Stimulated activated memory B cell treated with anti-CD40 and anti-IgM and Interleukin-4, amounts not matched to agents 10 μg/mL and 1 μg/mL and 100 μg/mL, for 72 hours (primary cell): ENCODE measurements around the gene CPTP.
A peak's percentile ranks its signal among the peaks of the same experiment; 100 is the strongest.
"Not testable (repeated sequence)": the region's sequence is repeated elsewhere in the genome, so short reads cannot be mapped to it uniquely, and the experiment has no call there.

ENCODE experiments used
- ATAC-seq: fragments of 150-1000 bp; cut with Tn5 transposase; 2 replicates; pipeline ENCODE4 v1.10.0; 2021
- H3K27ac Mint-ChIP-seq: one replicate; pipeline ENCODE4 v1.8.0; 2022; ENCODE audit warnings: mild to moderate bottlenecking, mixed read lengths
- H3K27me3 Mint-ChIP-seq: one replicate; pipeline ENCODE4 v1.8.0; 2022; ENCODE audit warnings: mixed read lengths
- H3K36me3 Mint-ChIP-seq: one replicate; pipeline ENCODE4 v1.8.0; 2022; ENCODE audit warnings: mixed read lengths
- H3K4me1 Mint-ChIP-seq: one replicate; pipeline ENCODE4 v1.8.0; 2022; ENCODE audit warnings: mixed read lengths
- H3K4me3 Mint-ChIP-seq: one replicate; pipeline ENCODE4 v1.8.0; 2022; ENCODE audit warnings: mild to moderate bottlenecking, moderate library complexity, mixed read lengths
- H3K9me3 Mint-ChIP-seq: one replicate; pipeline ENCODE4 v1.8.0; 2022; ENCODE audit warnings: mixed read lengths

The CPTP gene

GRCh38 chr1:1364266-1364665 is 39.7 kb downstream of the CPTP start:
- Mint-ChIP-seq H3K4me3 (no peak overlapping the region), H3K4me1 (peaks cover 7% of the 10 kb centered on the region), H3K9me3 (no peaks in the 10 kb centered on the region), H3K27me3 (peaks cover 17% of the 10 kb centered on the region), H3K27ac (no peak overlapping the region), H3K36me3 (no peaks in the 10 kb centered on the region)
- ATAC-seq, result no peak

DNA sequence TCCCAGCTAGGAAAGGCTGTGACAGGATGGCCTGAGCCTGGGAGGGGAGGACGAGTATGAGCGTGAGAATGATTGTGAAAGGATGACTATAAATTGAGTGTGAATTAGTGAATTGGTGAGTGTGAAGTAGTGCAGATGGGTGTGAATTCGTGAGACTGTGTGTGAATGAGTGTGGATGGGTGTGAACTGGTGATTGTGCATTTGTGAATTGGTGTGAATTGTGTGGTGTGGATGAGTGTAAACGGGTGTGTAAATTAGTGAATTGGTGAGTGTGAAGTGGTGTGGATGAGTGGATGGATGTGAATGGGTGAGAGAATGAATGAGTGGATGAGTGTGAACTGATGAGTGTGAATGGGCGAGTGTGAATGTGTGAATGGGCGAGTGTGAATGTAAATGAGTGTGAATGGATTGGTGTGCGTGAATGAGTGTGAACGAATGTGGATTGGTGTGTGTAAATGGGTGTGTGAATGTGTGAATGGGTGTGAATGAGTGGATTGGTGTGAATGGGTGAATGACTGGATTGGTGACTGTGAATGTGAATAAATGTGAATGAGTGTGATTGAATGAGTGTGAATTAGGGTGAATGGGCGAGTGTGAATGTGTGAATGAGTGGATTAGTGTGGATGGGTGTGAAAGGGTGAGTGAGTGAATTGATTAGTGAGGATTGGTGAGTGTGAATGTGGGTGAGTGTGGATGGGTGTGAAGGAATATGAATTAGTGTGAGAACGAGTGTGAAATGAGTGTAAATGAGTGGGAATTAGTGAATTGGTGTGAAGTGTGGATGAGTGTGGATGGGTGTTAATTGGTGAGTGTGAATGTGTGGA is 41.5 kb downstream of the CPTP start:
- no peaks in the 10 kb centered on the region for H3K36me3 Mint-ChIP-seq
- H3K27ac Mint-ChIP-seq, result no peak overlapping the region
- H3K27me3 Mint-ChIP-seq, result peaks cover 3% of the 10 kb centered on the region
- H3K4me3 Mint-ChIP-seq, result no peak overlapping the region
- ATAC-seq, result no peak
- H3K4me1 Mint-ChIP-seq, result no peaks in the 10 kb centered on the region
- H3K9me3 Mint-ChIP-seq, result no peaks in the 10 kb centered on the region

DNA sequence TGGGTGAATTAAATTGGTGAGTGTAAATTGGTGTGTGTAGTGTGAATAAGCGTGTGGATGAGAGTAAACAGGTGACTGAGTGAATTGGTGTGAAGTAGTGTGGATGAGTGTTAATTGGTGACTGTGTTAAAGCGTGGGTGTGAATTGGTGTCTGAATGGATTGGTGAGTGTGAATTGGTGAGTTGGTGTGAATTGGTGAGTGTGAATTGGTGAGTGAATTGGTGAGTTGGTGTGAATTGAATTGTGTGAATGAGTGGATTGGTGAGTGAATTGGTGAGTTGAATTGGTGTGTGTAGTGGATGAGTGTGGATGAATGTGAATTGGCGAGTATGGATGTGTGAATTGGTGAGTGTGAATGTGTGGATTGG is 42.1 kb downstream of the CPTP start:
- Mint-ChIP-seq H3K9me3 (no peaks in the 10 kb centered on the region), H3K4me1 (no peaks in the 10 kb centered on the region), H3K27ac (no peak overlapping the region), H3K4me3 (no peak overlapping the region), H3K36me3 (no peaks in the 10 kb centered on the region), H3K27me3 (no peaks in the 10 kb centered on the region)
- no peak for ATAC-seq

DNA sequence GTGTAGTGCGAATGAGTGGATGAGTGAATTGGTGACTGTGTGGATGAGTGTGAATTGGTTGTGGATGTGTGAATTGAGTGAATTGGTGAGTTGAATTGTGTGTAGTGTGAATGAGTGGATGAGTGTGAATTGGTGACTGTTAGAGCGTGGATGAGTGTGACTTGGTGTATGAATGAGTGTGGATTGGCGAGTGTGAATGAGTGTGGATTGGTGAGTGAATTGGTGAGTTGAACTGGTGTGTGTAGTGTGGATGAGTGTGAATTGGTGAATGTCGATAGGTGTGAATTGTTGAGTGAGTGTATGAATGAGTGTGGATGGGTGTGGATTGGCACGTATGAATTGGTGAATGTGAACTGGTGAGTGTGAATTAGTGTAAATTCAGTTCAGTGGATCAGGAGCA is 42.7 kb downstream of the CPTP start:
- Mint-ChIP-seq H3K27ac (no peak overlapping the region), H3K27me3 (no peaks in the 10 kb centered on the region), H3K9me3 (no peaks in the 10 kb centered on the region), H3K4me1 (peaks cover 5% of the 10 kb centered on the region), H3K36me3 (no peaks in the 10 kb centered on the region), H3K4me3 (no peak overlapping the region)
- ATAC-seq, result no peak

DNA sequence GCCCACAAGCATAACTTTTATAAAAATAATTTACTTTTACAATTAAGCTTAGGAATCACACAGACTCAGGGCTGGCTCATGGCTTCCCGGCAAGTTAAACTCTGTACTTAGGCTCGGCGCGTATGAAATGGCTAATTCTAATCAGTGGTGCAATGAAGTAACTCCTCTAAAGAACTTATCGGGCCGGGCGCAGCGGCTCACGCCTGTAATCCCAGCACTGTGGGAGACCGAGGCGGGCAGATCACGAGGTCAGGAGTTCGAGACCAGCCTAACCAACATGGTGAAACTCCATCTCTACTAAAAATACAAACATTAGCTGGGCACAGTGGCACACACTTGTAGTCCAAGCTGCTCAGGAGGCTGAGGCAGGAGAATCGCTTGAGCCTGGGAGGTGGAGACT is 45.5 kb downstream of the CPTP start:
- peaks cover 22% of the 10 kb centered on the region for H3K4me1 Mint-ChIP-seq
- not testable (repeated sequence) for H3K27ac Mint-ChIP-seq, H3K27me3 Mint-ChIP-seq, H3K36me3 Mint-ChIP-seq, ATAC-seq, H3K9me3 Mint-ChIP-seq, H3K4me3 Mint-ChIP-seq

DNA sequence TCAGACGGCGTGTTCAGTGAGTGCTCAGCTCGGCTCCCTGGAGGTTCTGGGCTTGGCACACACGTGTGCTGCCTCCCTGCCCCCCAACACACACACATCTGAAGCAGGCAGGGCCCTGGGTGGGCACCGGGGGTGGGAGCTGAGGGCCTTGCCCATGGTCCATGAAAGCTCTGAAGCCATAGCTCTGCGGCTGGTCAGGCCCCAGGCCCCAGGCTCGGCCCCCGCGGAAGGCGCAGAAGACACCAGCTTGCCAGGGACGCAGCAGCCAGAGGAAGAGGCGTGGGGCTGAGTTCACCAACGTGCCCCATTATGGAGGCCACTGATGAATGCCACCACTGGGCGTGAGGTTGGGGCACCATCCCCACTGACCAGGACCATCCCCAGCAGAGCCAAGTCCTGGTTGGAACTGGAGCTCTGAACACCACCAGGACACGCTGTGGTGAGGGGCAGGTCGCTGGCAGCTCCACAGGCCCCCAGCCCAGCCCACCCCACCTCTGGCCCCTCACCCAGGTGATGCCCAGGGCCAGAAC is 46.2 kb downstream of the CPTP start:
- no peak for ATAC-seq
- Mint-ChIP-seq H3K27ac (no peak overlapping the region), H3K4me3 (no peak overlapping the region), H3K4me1 (peaks cover 22% of the 10 kb centered on the region), H3K36me3 (peaks cover 6% of the 10 kb centered on the region), H3K9me3 (no peaks in the 10 kb centered on the region), H3K27me3 (no peaks in the 10 kb centered on the region)

- no peak for ATAC-seq
- H3K36me3 Mint-ChIP-seq, result peaks cover 6% of the 10 kb centered on the region
- H3K27me3 Mint-ChIP-seq, result no peaks in the 10 kb centered on the region
- peaks cover 25% of the 10 kb centered on the region for H3K4me1 Mint-ChIP-seq
- H3K9me3 Mint-ChIP-seq, result no peaks in the 10 kb centered on the region
- no peak overlapping the region for H3K4me3 Mint-ChIP-seq
- H3K27ac Mint-ChIP-seq, result no peak overlapping the region
Observed at GRCh38 chr1:1371364-1371745, 46.8 kb downstream of the CPTP start.

DNA sequence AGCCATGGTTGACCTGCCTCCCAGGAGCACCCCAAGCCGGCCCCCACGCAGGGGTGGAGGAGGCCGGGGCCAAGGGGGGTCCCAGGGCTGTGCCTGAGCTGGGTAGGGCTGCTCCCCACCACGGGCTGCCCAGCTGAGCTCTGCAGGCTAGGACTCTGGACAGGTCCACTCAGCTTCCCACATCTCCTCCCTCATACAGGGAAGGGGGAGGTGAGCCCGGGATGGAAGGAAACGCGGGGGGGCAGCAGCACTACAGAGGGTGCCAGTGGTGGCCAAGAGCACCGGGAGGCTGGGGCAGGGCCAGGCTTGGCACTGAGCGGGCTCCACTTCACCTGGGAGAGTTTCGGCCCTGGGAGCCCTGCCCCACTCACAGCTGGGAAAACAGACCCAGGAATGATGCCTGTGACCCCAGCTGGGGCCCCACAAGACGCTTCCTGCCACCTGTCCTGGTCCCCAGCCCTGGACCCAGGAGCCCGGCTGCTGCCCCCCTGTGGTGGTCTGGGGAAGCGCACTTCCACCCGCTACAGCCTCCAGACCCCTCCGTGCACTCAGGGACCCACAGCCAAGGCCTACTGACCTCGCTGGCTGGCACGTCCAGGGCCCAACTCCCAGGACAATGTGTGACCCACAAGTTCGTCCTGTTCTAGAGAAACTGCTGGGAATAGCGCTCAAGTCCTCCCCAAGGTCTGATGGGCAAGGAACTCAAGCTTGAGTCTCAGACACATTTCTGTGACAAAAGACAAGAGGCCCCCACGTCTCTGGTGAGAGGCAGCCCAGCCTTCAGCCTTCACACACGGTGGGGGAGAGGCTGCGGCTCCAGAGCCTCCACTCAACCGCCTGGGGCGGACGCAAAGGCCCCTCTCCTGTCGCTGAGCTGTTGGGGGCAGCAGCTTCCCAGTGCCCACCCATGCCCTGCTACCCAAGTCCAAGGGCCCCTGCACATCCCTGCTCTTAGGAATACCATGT is 47.4 kb downstream of the CPTP start:
- Mint-ChIP-seq H3K9me3 (no peaks in the 10 kb centered on the region), H3K36me3 (peaks cover 6% of the 10 kb centered on the region), H3K27me3 (no peaks in the 10 kb centered on the region), H3K4me3 (peak overlapping the region; percentile 41), H3K27ac (no peak overlapping the region), H3K4me1 (peaks cover 30% of the 10 kb centered on the region)
- peak; percentile 47 for ATAC-seq

DNA sequence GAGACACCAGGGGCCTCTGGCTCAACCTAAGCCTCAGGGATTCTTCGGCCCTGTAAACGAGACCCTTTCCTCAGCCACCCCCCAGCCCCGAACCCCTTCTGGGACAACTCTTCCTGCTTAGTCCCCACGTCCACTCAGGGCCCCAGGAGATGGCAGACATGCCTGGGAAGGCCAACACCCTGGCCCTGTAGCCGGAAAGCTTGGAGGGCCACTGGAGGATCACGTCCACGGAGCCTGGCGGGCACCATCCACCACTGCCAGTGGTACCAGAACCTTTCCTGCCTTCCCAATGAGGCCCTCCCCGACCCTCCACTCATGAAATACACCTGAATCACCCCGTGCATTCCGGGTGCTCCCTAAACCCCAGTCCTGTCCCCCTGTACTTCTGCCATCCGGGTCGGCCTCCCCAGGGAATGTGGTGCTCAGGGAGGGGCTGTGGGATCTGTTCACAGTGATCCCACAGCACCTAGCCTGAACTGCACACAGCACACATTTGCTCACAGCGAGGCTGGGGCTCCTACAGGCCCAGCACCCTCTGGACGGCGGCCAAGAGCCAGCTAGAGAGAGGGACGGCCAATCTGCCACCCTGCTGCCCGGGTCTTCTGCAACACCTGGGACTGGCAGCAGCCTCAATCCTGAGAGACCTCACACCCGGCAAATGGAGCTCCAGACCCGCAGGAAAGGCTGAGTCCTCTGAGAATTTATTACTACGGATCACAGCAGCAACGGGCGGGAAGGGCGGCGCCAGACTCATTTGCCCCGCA is 48.6 kb downstream of the CPTP start:
- no peak for ATAC-seq
- no peaks in the 10 kb centered on the region for H3K9me3 Mint-ChIP-seq
- H3K36me3 Mint-ChIP-seq, result peaks cover 6% of the 10 kb centered on the region
- no peaks in the 10 kb centered on the region for H3K27me3 Mint-ChIP-seq
- H3K4me3 Mint-ChIP-seq, result peak overlapping the region; percentile 83
- no peak overlapping the region for H3K27ac Mint-ChIP-seq
- H3K4me1 Mint-ChIP-seq, result peaks cover 30% of the 10 kb centered on the region

DNA sequence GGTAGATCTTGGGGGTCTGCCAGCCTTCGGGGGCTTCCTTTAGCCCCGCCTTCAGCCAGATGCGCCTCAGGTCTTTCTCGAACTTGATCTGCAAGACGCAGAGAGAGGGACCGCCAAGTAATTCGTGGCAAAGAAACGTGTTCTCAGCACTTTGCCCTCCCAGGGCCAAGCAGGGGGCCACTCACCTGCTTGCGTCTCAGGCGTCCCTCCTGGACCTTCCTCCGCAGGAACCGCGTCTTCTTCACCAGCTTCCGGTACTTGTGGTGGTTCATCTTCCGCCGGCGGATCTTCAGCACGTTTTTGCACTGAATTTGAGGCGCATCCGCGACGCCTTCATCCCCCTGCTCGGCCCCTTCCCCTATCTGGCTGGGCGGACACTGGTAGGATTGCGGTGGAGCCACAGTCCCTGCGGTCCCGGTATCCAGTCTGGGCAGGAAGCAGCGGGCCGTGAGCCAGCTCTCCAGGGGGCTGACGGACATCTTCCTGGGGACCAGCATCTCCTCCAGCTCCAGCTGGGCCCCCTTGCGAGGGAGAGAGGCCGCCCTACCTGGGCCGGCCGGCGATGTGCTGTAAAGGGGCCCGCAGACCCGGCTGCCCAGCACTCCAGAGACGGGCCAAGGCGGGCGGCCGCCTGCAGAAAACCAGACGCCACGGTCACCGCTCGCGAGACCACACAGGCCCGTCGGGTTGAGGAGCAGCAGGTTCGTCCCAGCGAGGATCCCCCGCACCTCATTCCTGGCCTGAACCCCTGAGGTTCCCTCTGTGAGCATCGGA is 49.4 kb downstream of the CPTP start:
- peaks cover 6% of the 10 kb centered on the region for H3K36me3 Mint-ChIP-seq
- ATAC-seq, result no peak
- no peaks in the 10 kb centered on the region for H3K27me3 Mint-ChIP-seq
- peak overlapping the region; percentile 83 for H3K4me3 Mint-ChIP-seq
- H3K9me3 Mint-ChIP-seq, result no peaks in the 10 kb centered on the region
- H3K4me1 Mint-ChIP-seq, result peaks cover 30% of the 10 kb centered on the region
- H3K27ac Mint-ChIP-seq, result peak overlapping the region; percentile 81

GRCh38 chr1:1374589-1374928 is 50.0 kb downstream of the CPTP start:
- Mint-ChIP-seq H3K36me3 (peaks cover 6% of the 10 kb centered on the region), H3K27me3 (no peaks in the 10 kb centered on the region), H3K27ac (peak overlapping the region; percentile 81), H3K4me1 (peaks cover 30% of the 10 kb centered on the region), H3K9me3 (no peaks in the 10 kb centered on the region), H3K4me3 (peak overlapping the region; percentile 83)
- ATAC-seq, result peak; percentile 1

DNA sequence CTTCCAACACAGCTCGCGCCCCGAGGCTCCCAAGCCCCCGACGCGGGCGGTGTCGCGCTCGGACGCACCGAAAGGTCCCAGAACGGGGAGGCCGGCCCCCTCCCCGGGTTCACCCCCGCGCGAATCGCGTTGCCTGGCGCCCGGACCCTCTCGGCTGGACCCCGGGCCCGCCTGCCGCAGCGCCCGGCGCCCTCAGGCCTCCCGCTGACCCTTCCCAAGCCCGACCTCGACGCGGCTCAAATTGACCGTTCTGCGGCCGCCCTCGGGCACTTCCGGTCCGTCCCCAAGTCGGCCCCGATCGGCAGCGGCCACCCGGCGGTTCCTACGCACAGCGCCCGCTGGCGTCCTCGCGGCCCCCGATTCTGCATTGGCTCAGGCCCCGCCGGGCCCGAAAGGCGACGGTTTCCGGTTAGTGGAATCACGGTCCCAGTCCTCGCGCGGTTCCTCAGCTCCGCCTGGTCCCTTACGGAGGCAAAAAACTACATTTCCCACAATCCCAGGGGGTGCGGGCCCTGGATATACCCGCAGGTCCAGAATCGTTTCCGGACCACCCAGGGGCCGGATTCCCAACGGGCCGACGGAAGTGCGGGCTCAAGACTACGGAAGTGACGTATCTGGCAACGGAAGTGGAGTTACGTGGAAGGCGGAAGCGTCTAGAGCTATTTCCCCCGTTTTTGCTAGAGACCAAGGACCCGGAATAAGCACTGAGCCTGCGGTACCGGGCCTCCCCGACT is 50.5 kb downstream of the CPTP start, which contains the start of gene AURKAIP1:
Gene AURKAIP1, minus strand, starts transcription at position 279 of the 734 bp plus-strand sequence. CDS start 451 bp downstream, outside the sequence.
- H3K9me3 Mint-ChIP-seq, result no peaks in the 10 kb centered on the region

DNA sequence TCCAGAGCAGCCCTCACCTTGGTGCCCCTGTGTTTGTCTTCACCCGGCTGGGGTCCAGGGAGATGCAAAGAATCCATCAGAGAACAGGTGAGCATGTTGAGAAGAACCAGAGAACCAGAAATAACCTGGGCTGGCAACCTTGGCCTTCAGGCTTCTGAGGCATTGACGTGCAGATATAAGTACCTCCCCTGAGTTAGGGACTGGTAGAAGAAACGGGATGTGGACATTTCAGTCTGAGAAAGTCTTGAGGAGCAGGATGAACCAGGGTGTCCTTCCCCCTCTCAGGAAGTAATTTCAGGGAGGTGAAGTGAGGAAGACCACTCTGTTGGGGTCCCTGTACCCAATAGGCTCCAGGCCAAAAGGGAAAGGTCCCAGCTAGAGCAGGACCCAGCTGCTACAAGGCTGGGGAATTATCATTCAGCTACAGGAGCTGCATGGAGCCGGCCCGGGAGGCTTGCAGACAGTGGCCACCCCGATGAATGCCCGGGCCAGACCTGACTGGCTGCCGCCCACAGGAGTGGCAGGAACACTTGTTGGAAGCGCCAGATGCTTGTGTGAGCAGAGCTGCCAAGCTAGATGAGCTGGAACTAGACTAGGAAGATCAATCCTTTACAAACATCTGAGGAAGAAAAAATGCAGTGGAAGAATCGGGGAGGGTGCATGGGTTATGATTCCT is 52.1 kb downstream of the CPTP start:
- H3K4me1 Mint-ChIP-seq, result peaks cover 31% of the 10 kb centered on the region
- no peaks in the 10 kb centered on the region for H3K9me3 Mint-ChIP-seq
- no peak overlapping the region for H3K4me3 Mint-ChIP-seq
- no peak for ATAC-seq
- H3K27ac Mint-ChIP-seq, result peak overlapping the region; percentile 81
- H3K27me3 Mint-ChIP-seq, result no peaks in the 10 kb centered on the region
- peaks cover 8% of the 10 kb centered on the region for H3K36me3 Mint-ChIP-seq

More for the DNA sequence above, 50.5 kb downstream of the CPTP start, which contains the start of gene AURKAIP1:
- H3K27ac Mint-ChIP-seq, result peak within 1 kb of the TSS; percentile 81
- peak; percentile 97 for ATAC-seq
- peaks cover 30% of the 10 kb centered on the region for H3K4me1 Mint-ChIP-seq
- H3K4me3 Mint-ChIP-seq, result peak within 1 kb of the TSS; percentile 83
- H3K27me3 Mint-ChIP-seq, result no peaks in the 10 kb centered on the region
- H3K36me3 Mint-ChIP-seq, result peaks cover 6% of the 10 kb centered on the region
